SK-N-SH treated with all-trans-retinoic acid at 6 μM for 48 hours (cell line): ENCODE results near the gene GPER1.
"Not testable (repeated sequence)": the region's sequence is repeated elsewhere in the genome, so short reads cannot be mapped to it uniquely, and the experiment has no call there.

Experiments used
- ATAC-seq: fragments of 200-7000 bp; cut with Tn5 transposase; 3 replicates; pipeline ENCODE4 v1.9.1; 2020; ENCODE audit warnings: mild to moderate bottlenecking, moderate library complexity
- ARNTL ChIP-seq: fragments of 450-650 bp; formaldehyde crosslinking; IDR thresholded peaks from 2 replicates; pipeline ENCODE4 v1.5.0; 2020; ENCODE audit warnings: low read depth, mild to moderate bottlenecking, moderate library complexity, borderline replicate concordance
- BACH2 ChIP-seq: fragments of 250-450 bp; sonication (Bioruptor Pico); IDR thresholded peaks from 2 replicates; pipeline ENCODE4 v1.9.0; 2021; ENCODE audit warnings: mild to moderate bottlenecking, borderline replicate concordance
- ESRRG ChIP-seq: fragments of 250-450 bp; sonication (Bioruptor Pico); IDR thresholded peaks from 2 replicates; pipeline ENCODE4 v1.6.1; 2021; ENCODE audit warnings: mild to moderate bottlenecking
- GLIS3 ChIP-seq: fragments of 250-450 bp; sonication (Bioruptor Pico); IDR thresholded peaks from 2 replicates; pipeline ENCODE4 v1.5.0; 2020; ENCODE audit warnings: mild to moderate bottlenecking, moderate library complexity
- PPARA ChIP-seq: fragments of 250-450 bp; sonication (Bioruptor Pico); IDR thresholded peaks from 2 replicates; pipeline ENCODE4 v1.5.0; 2020; ENCODE audit warnings: mild to moderate bottlenecking, borderline replicate concordance
- SNAI2 ChIP-seq: fragments of 250-450 bp; sonication (Bioruptor Pico); IDR thresholded peaks from 2 replicates; pipeline ENCODE4 v1.5.0; 2020; ENCODE audit warnings: mild to moderate bottlenecking, moderate library complexity
- ZC3H10 ChIP-seq: fragments of 250-450 bp; sonication (Bioruptor Pico); IDR thresholded peaks from 2 replicates; pipeline ENCODE4 v1.5.1; 2021; ENCODE audit warnings: mild to moderate bottlenecking, moderate library complexity
- ZFP3 ChIP-seq: fragments of 250-450 bp; sonication (Bioruptor Pico); IDR thresholded peaks from 2 replicates; pipeline ENCODE4 v1.5.0; 2020; ENCODE audit warnings: mild to moderate bottlenecking, moderate library complexity
- ZFP30 ChIP-seq: fragments of 450-650 bp; formaldehyde crosslinking; IDR thresholded peaks from 2 replicates; pipeline ENCODE4 v1.5.0; 2022; ENCODE audit warnings: mild to moderate bottlenecking, moderate library complexity
- ZNF565 ChIP-seq: fragments of 450-650 bp; formaldehyde crosslinking; conservative IDR thresholded peaks from 2 replicates; pipeline ENCODE4 v1.5.0; 2020; ENCODE audit warnings: low read depth, mild to moderate bottlenecking, moderate library complexity
- ZNF70 ChIP-seq: fragments of 450-650 bp; formaldehyde crosslinking; IDR thresholded peaks from 2 replicates; pipeline ENCODE4 v1.5.0; 2020; ENCODE audit warnings: mild to moderate bottlenecking, moderate library complexity
- ZNF8 ChIP-seq: fragments of 450-650 bp; formaldehyde crosslinking; IDR thresholded peaks from 2 replicates; pipeline ENCODE4 v1.5.0; 2020; ENCODE audit warnings: mild to moderate bottlenecking, moderate library complexity
- TF ChIP-seq, protein P1 (sequence below): fragments of 250-450 bp; sonication (Bioruptor Pico); IDR thresholded peaks from 2 replicates; pipeline ENCODE4 v1.5.1; 2020; ENCODE audit warnings: low read depth, mild to moderate bottlenecking, moderate library complexity
- TF ChIP-seq, protein P2 (sequence below): fragments of 250-450 bp; sonication (Bioruptor Pico); IDR thresholded peaks from 2 replicates; pipeline ENCODE4 v1.5.1; 2021; ENCODE audit warnings: mild to moderate bottlenecking, moderate library complexity
- TF ChIP-seq, protein P3 (sequence below): fragments of 250-450 bp; sonication (Bioruptor Pico); IDR thresholded peaks from 2 replicates; pipeline ENCODE4 v1.8.0; 2021; ENCODE audit warnings: low read depth, mild to moderate bottlenecking, moderate library complexity, borderline replicate concordance

The GPER1 gene

DNA sequence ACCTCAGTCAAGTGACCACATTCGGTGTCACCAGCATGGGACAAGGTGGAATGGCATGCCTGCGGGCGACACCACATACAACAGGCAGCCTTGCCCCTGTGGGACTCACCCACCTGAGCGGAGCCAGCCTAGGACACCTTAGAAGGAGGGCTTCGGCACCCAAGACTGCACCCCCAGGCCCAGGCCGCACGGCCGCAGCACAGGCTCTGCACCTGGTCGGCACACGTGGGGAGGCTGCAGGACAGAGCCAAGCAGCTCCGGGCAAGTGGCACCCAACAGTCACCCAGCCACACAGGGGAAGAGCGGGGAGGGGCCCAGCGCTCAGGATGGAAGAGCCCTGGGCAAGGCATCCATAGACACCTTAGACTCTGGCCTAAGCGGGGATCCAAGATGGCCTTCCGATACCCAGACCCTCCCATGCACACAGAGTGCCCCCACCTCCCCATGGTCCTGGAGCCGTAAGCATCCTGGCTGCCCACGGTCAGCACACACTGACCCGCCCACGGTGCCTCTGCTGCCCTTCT is 16.1 kb upstream of the GPER1 start (continued):
- TF ChIP-seq, protein P1, sequence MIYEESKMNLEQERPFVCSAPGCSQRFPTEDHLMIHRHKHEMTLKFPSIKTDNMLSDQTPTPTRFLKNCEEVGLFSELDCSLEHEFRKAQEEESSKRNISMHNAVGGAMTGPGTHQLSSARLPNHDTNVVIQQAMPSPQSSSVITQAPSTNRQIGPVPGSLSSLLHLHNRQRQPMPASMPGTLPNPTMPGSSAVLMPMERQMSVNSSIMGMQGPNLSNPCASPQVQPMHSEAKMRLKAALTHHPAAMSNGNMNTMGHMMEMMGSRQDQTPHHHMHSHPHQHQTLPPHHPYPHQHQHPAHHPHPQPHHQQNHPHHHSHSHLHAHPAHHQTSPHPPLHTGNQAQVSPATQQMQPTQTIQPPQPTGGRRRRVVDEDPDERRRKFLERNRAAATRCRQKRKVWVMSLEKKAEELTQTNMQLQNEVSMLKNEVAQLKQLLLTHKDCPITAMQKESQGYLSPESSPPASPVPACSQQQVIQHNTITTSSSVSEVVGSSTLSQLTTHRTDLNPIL: no peak

DNA sequence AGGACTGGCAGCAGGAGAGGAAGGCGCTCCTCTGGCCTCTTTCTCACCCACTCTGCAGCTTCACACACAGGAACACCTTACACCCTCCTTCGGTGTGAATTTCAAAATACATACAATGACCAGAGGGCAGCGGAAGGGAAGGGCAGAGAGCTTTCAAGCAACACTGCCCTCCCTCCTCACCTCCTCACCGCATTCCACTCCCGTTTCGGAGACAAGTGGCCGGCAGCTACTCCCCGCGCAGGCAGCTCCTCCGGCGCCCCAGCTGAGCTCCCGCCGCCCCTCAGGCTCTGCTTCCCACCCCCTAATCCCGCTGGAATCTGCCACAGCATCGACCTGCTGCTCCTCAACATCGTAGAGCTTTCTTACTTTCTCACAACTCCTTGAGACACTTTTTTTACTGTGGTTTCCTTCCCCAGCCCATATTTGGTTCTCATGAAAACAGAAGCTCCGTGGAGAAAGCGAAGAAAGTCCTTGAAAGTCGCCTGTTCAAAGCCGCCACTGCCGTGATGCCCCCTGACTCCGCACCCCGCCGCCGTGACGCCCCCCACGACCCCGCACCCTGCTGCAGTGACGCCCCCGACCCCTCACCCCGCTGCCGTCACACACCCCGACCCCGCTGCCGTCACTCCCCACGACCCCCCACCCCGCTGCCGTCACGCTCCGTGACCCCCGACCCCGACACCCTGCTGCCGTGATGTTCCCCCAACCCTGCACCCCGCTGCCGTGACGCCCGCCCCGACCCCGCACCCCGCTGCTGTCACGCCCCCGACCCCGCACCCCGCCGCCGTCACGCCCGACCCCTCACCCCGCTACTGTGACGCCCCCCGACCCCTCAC is 14.6 kb upstream of the GPER1 start:
- no peak for ATAC-seq
- no peak for TF ChIP-seq ZFP30 (CRISPR knock-in tag)
- TF ChIP-seq, protein P2, sequence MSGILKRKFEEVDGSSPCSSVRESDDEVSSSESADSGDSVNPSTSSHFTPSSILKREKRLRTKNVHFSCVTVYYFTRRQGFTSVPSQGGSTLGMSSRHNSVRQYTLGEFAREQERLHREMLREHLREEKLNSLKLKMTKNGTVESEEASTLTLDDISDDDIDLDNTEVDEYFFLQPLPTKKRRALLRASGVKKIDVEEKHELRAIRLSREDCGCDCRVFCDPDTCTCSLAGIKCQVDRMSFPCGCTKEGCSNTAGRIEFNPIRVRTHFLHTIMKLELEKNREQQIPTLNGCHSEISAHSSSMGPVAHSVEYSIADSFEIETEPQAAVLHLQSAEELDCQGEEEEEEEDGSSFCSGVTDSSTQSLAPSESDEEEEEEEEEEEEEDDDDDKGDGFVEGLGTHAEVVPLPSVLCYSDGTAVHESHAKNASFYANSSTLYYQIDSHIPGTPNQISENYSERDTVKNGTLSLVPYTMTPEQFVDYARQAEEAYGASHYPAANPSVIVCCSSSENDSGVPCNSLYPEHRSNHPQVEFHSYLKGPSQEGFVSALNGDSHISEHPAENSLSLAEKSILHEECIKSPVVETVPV: no peak
- TF ChIP-seq, protein P3, sequence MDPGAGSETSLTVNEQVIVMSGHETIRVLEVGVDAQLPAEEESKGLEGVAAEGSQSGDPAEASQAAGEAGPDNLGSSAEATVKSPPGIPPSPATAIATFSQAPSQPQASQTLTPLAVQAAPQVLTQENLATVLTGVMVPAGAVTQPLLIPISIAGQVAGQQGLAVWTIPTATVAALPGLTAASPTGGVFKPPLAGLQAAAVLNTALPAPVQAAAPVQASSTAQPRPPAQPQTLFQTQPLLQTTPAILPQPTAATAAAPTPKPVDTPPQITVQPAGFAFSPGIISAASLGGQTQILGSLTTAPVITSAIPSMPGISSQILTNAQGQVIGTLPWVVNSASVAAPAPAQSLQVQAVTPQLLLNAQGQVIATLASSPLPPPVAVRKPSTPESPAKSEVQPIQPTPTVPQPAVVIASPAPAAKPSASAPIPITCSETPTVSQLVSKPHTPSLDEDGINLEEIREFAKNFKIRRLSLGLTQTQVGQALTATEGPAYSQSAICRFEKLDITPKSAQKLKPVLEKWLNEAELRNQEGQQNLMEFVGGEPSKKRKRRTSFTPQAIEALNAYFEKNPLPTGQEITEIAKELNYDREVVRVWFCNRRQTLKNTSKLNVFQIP (CRISPR knock-in tag): no peak
- TF ChIP-seq SNAI2 (CRISPR knock-in tag): no peak
- no peak for TF ChIP-seq PPARA
- no peak for TF ChIP-seq BACH2 (CRISPR knock-in tag)
- TF ChIP-seq ZNF70 (CRISPR knock-in tag): no peak
- no peak for TF ChIP-seq GLIS3

DNA sequence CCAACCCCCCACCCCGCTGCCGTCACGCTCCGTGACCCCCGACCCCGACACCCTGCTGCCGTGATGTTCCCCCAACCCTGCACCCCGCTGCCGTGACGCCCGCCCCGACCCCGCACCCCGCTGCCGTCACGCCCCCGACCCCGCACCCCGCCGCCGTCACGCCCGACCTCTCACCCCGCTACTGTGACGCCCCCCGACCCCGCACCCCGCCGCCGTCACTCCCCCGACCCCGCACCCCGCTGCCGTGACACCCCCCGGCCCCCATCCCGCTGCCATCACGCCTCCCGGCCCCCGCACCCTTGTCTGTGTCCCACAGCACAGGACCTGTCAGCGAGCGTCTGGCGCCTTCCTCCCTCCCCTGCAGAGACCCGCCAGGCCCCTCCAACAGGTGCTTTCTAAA is 13.9 kb upstream of the GPER1 start:
- not testable (repeated sequence) for ATAC-seq

DNA sequence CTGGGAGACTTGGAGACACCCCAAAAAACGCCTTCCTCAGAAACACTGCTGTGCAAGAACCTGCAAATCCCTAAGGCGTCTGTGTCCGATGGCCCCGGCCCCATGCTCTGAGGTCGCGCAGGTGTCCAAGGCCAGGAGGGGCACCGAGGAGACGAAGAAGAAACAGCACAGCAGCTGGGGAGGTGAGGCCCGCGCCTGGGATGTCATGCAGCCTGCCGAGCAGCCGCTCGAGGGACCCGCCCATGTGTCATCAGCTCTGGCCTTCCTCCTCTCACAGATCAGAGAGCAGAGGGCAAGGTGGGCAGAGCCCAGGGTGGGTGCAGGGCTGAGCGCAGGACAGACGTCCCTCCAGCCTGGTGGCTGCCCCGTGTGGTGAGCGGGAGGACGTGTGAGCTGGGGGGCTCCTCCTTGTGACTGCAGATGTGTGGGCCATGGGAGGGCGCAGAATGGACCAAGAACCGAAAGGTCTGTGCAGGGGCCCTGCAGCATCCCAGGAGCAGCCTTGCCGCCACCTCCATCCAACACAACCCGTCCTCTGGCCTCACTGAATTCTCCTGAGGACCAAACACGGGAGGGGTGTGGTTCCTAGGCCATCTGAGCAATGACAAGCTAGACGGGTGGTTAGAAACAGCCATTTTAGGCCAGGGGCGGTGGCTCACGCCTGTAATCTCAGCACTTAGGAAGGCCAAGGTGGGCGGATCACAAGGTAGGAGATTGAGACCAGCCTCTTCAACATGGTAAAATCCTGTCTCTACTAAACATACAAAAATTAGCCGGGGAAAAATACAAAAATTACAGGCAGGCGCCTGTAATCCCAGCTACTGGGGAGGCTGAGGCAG is 13.1 kb upstream of the GPER1 start:
- TF ChIP-seq ZC3H10 (no peak), ARNTL (CRISPR knock-in tag) (no peak), ESRRG (CRISPR knock-in tag) (no peak), ZNF8 (CRISPR knock-in tag) (no peak), ZFP3 (no peak), ZNF565 (CRISPR knock-in tag) (no peak)
- TF ChIP-seq, protein P2: no peak
- TF ChIP-seq, protein P3 (CRISPR knock-in tag): no peak
- TF ChIP-seq, all 23 proteins: peak for 0
- no peak for ATAC-seq
